Measurements from ENCODE around the gene HPSE.
"Not testable (repeated sequence)": the region's sequence is repeated elsewhere in the genome, so short reads cannot be mapped to it uniquely, and the experiment has no call there.

HPSE gene

GRCh38 chr4:83290059-83290774 lies 44.4 kb downstream of the HPSE start:
- ATAC-seq (replicated peaks; ENCODE audit: extremely low read depth, poor library complexity, severe bottlenecking); DNase-seq (ENCODE audit: low spot score in 2 of 2); H3K27me3 Mint-ChIP-seq; H3K9me3 Mint-ChIP-seq; H3K27ac Mint-ChIP-seq (ENCODE audit: low read depth); H3K4me3 Mint-ChIP-seq; H3K36me3 Mint-ChIP-seq (ENCODE audit: insufficient read depth); H3K4me1 Mint-ChIP-seq: not testable (repeated sequence)

- not testable (repeated sequence) for H3K9me3 Mint-ChIP-seq
Measured at GRCh38 chr4:83288381-83288780, 46.3 kb downstream of the HPSE start.

GRCh38 chr4:83285055-83285407 lies 49.6 kb downstream of the HPSE start:
- Mint-ChIP-seq H3K9me3 (no peaks in the 10 kb centered on the region), H3K27ac (ENCODE audit: low read depth) (peak overlapping the region; percentile 98), H3K27me3 (no peaks in the 10 kb centered on the region), H3K36me3 (ENCODE audit: insufficient read depth) (peaks cover 4% of the 10 kb centered on the region), H3K4me1 (peaks cover 32% of the 10 kb centered on the region), H3K4me3 (peak overlapping the region; percentile 91)
- DNase-seq (ENCODE audit: low spot score in 2 of 2) (peak in 1 of 2 donors; percentile 18), ATAC-seq (replicated peaks; ENCODE audit: extremely low read depth, poor library complexity, severe bottlenecking) (peak; percentile 38)

More at GRCh38 chr4:83288381-83288780, 46.3 kb downstream of the HPSE start:
- not testable (repeated sequence) for H3K27me3 Mint-ChIP-seq; DNase-seq (ENCODE audit: low spot score in 2 of 2); ATAC-seq (replicated peaks; ENCODE audit: extremely low read depth, poor library complexity, severe bottlenecking); H3K27ac Mint-ChIP-seq (ENCODE audit: low read depth); H3K4me3 Mint-ChIP-seq; H3K36me3 Mint-ChIP-seq (ENCODE audit: insufficient read depth)
- peaks cover 15% of the 10 kb centered on the region for H3K4me1 Mint-ChIP-seq

- peak; percentile 93 for ATAC-seq (replicated peaks; ENCODE audit: extremely low read depth, poor library complexity, severe bottlenecking)
- peaks cover 32% of the 10 kb centered on the region for H3K4me1 Mint-ChIP-seq
Measured at GRCh38 chr4:83284193-83285054, 50.2 kb downstream of the HPSE start, which contains the start of gene COQ2. COQ2 (minus strand) TSS chr4:83284798; CDS start chr4:83284764, 34 bp downstream.

GRCh38 chr4:83283181-83283580 lies 51.5 kb downstream of the HPSE start:
- ATAC-seq (replicated peaks; ENCODE audit: extremely low read depth, poor library complexity, severe bottlenecking) (no peak), DNase-seq (ENCODE audit: low spot score in 2 of 2) (no peak)
- H3K4me1 Mint-ChIP-seq = peaks cover 32% of the 10 kb centered on the region
- no peaks in the 10 kb centered on the region for H3K9me3 Mint-ChIP-seq
- H3K27ac Mint-ChIP-seq (ENCODE audit: low read depth) = peak overlapping the region; percentile 98
- no peaks in the 10 kb centered on the region for H3K27me3 Mint-ChIP-seq
- H3K4me3 Mint-ChIP-seq = peak overlapping the region; percentile 91
- H3K36me3 Mint-ChIP-seq (ENCODE audit: insufficient read depth) = peaks cover 7% of the 10 kb centered on the region

More at GRCh38 chr4:83284193-83285054, 50.2 kb downstream of the HPSE start, which contains the start of gene COQ2:
- peak; percentile 88 to 93 for DNase-seq (ENCODE audit: low spot score in 2 of 2)
- peak within 1 kb of the TSS; percentile 91 for H3K4me3 Mint-ChIP-seq
- H3K9me3 Mint-ChIP-seq = no peaks in the 10 kb centered on the region
- H3K36me3 Mint-ChIP-seq (ENCODE audit: insufficient read depth) = peaks cover 4% of the 10 kb centered on the region
- no peaks in the 10 kb centered on the region for H3K27me3 Mint-ChIP-seq
- peak within 1 kb of the TSS; percentile 98 for H3K27ac Mint-ChIP-seq (ENCODE audit: low read depth)

GRCh38 chr4:83282049-83282535 lies 52.6 kb downstream of the HPSE start:
- H3K9me3 Mint-ChIP-seq = no peaks in the 10 kb centered on the region
- H3K27ac Mint-ChIP-seq (ENCODE audit: low read depth) = peak overlapping the region; percentile 38
- peaks cover 7% of the 10 kb centered on the region for H3K36me3 Mint-ChIP-seq (ENCODE audit: insufficient read depth)
- ATAC-seq (replicated peaks; ENCODE audit: extremely low read depth, poor library complexity, severe bottlenecking) = no peak
- peak; percentile 32 to 53 for DNase-seq (ENCODE audit: low spot score in 2 of 2)
- peaks cover 32% of the 10 kb centered on the region for H3K4me1 Mint-ChIP-seq
- H3K4me3 Mint-ChIP-seq = no peak overlapping the region
- H3K27me3 Mint-ChIP-seq = no peaks in the 10 kb centered on the region

DNA sequence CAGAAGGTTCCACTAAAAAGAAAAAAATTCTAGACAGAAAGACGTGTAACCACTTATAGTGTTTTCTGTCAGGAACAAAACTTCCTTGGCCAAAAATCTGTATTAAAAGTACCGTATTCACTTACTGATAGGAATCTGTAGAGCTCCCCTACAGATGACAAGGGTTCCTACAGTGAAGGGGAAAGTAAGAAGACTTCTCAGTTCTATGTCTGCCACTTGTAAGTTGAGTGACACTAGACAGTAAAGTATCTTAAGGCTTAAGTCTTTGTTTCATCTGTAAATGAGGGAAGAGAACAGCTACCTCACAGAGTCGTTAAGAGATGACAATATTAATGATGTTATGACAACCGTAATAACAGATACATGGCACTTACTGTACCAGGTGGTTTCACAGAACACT lies 53.3 kb downstream of the HPSE start:
- Mint-ChIP-seq H3K4me3 (no peak overlapping the region), H3K4me1 (peaks cover 36% of the 10 kb centered on the region)

DNA sequence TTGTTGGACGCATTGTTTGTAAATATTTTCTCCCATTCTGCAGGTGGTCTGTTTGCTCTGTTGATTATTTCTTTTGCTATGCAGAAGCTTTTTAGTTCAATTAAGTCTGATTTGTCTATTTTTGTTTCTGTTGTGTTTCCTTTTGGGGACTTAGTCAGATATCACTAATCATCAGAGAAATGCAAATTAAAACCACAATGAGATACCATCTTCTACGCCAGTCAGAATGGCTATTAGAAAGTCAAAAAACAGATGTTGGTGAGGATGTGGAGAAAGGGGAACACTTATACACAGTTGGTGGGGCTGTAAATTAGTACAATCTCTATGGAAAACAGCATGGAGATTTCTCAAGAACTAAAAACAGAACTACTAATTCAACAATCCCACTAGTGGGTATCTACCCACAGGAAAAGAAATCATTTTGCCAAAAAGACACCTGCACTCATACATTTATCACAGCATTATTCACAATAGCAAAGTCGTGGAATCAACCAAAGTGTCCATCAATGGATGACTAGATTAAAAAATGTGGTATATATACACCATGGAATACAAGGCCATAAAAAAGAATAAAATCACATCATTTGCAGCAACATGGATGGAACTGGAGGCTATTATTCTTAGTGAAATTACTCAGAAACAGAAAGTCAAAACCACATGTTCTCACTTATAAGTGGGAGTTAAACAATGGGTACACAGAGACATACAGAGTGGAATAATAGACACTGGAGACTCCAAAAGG lies 58.2 kb downstream of the HPSE start:
- Mint-ChIP-seq H3K4me3 (no peak overlapping the region), H3K4me1 (peaks cover 16% of the 10 kb centered on the region), H3K36me3 (ENCODE audit: insufficient read depth) (peaks cover 4% of the 10 kb centered on the region), H3K9me3 (no peaks in the 10 kb centered on the region), H3K27me3 (no peaks in the 10 kb centered on the region), H3K27ac (ENCODE audit: low read depth) (no peak overlapping the region)
- ATAC-seq (replicated peaks; ENCODE audit: extremely low read depth, poor library complexity, severe bottlenecking) = no peak
- no peak for DNase-seq (ENCODE audit: low spot score in 2 of 2)

More for the DNA sequence above, 53.3 kb downstream of the HPSE start:
- ATAC-seq (replicated peaks; ENCODE audit: extremely low read depth, poor library complexity, severe bottlenecking) (no peak), DNase-seq (ENCODE audit: low spot score in 2 of 2) (no peak)
- H3K9me3 Mint-ChIP-seq = no peaks in the 10 kb centered on the region
- H3K36me3 Mint-ChIP-seq (ENCODE audit: insufficient read depth) = peaks cover 7% of the 10 kb centered on the region
- H3K27me3 Mint-ChIP-seq = no peaks in the 10 kb centered on the region
- H3K27ac Mint-ChIP-seq (ENCODE audit: low read depth) = peak overlapping the region; percentile 38

DNA sequence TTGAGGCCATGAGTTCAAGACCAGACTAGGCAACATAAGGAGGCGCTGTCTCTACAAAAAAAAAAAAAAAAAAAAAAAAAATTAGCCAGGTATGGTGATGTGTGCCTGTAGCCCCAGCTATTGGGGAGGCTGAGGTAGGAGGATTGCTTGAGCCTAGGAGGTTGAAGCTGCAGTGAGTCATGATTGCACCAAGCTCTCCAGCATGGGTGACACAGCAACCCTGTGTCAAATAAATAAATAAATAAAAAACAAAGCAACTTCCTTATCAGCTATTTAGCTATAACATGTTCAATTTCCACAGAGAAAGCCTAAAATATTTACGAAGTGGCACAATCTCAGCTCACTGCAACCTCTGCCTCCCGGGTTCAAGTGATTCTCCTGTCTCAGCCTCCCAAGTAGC lies 60.7 kb downstream of the HPSE start:
- H3K4me1 Mint-ChIP-seq; H3K4me3 Mint-ChIP-seq; H3K27me3 Mint-ChIP-seq; H3K9me3 Mint-ChIP-seq; ATAC-seq (replicated peaks; ENCODE audit: extremely low read depth, poor library complexity, severe bottlenecking); H3K36me3 Mint-ChIP-seq (ENCODE audit: insufficient read depth); DNase-seq (ENCODE audit: low spot score in 2 of 2); H3K27ac Mint-ChIP-seq (ENCODE audit: low read depth): not testable (repeated sequence)

DNA sequence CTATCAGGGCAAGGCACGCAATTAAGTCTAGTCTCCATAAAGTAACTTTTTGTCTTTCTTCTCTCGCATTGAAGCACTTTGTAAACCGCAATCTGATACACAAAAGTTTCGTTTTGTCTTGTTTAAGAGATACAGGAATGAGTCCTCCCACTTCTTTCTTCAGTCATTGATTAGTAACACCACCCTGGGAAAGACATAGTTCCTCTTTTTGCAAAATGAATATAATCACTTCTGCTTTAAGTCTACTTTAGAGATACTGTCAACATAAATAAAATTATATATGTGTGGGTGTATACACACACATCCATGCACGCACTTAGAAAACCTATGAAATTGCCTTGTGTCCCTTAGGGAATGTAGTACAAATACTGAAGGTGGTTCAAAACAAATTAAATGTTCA lies 61.7 kb downstream of the HPSE start:
- peaks cover 13% of the 10 kb centered on the region for H3K4me1 Mint-ChIP-seq
- ATAC-seq (replicated peaks; ENCODE audit: extremely low read depth, poor library complexity, severe bottlenecking) = no peak
- DNase-seq (ENCODE audit: low spot score in 2 of 2) = no peak

GRCh38 chr4:83269256-83269655 lies 65.4 kb downstream of the HPSE start:
- peaks cover 7% of the 10 kb centered on the region for H3K4me1 Mint-ChIP-seq
- DNase-seq (ENCODE audit: low spot score in 2 of 2) = no peak

More for the DNA sequence above, 61.7 kb downstream of the HPSE start:
- Mint-ChIP-seq H3K36me3 (ENCODE audit: insufficient read depth) (peaks cover 1% of the 10 kb centered on the region), H3K4me3 (no peak overlapping the region), H3K27ac (ENCODE audit: low read depth) (no peak overlapping the region), H3K9me3 (no peaks in the 10 kb centered on the region), H3K27me3 (no peaks in the 10 kb centered on the region)

GRCh38 chr4:83268491-83268890 lies 66.2 kb downstream of the HPSE start:
- Mint-ChIP-seq H3K4me1 (peaks cover 7% of the 10 kb centered on the region), H3K4me3 (no peak overlapping the region), H3K27ac (ENCODE audit: low read depth) (peak overlapping the region; percentile 0), H3K27me3 (no peaks in the 10 kb centered on the region), H3K9me3 (no peaks in the 10 kb centered on the region), H3K36me3 (ENCODE audit: insufficient read depth) (peaks cover 4% of the 10 kb centered on the region)
- no peak for DNase-seq (ENCODE audit: low spot score in 2 of 2)
- no peak for ATAC-seq (replicated peaks; ENCODE audit: extremely low read depth, poor library complexity, severe bottlenecking)

More at GRCh38 chr4:83269256-83269655, 65.4 kb downstream of the HPSE start:
- H3K27me3 Mint-ChIP-seq = no peaks in the 10 kb centered on the region
- no peaks in the 10 kb centered on the region for H3K9me3 Mint-ChIP-seq
- no peak for ATAC-seq (replicated peaks; ENCODE audit: extremely low read depth, poor library complexity, severe bottlenecking)
- no peak overlapping the region for H3K4me3 Mint-ChIP-seq
- H3K27ac Mint-ChIP-seq (ENCODE audit: low read depth) = no peak overlapping the region
- H3K36me3 Mint-ChIP-seq (ENCODE audit: insufficient read depth) = peaks cover 4% of the 10 kb centered on the region
